Stimulated activated CD4-positive, alpha-beta T cell treated with anti-CD3 and anti-CD28 coated beads, TNF-alpha, amount 100 ng/mL, for 1 hour (primary cell): ENCODE measurements around the gene GPX4.

Experiments used
- DNase-seq, 3 donors: peaks; one replicate each; pipeline ENCODE4 v3.0.0-alpha.2; 2020; ENCODE audit warnings: low read depth in 3 of 3, low spot score in 1 of 3

GPX4 gene

GRCh38 chr19:1130771-1131717 is 27.2 kb downstream of the GPX4 start:
- DNase-seq, result no peak

DNA sequence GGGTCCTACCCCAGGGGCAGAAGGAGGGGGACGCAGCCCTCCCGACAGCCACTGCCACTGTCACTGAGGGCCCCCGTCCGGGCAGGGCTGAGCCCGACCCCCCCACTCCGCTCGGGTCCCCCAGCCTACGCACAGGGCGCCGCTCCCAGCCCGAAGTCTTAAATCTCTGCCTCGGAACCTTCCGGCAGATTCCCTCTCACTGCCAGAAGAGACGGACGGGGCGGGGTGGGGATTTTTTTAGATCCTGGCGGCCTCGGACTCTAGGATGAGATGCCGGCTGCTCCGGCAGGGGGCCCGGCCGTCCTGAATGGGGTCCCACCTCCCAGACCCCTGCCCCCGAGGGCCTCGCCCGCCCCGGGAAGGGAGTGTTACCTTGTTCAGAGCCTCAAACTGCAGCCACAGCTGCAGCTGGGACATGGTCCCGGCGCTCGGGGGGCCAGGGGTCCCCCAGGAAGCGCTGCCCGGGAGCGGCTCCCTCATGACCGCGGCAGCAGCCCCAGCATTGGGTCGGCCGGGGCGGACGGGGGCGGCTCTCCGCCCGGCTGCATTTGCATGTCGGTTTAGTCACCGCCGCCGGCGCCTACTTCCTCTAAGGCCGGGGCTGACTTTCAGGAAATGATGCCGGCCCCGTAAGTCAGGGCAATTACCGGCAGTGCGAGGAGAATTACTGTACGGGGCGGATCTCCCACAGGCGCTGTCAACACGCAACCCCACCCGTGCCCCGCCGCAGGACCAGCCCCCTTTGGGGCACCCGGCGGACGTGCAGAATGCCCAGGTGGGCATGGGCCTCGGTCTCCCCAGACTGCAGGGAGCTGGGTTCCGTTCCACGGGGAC is 28.1 kb downstream of the GPX4 start:
- DNase-seq, result peak; percentile 71 to 75 (median 74)

DNA sequence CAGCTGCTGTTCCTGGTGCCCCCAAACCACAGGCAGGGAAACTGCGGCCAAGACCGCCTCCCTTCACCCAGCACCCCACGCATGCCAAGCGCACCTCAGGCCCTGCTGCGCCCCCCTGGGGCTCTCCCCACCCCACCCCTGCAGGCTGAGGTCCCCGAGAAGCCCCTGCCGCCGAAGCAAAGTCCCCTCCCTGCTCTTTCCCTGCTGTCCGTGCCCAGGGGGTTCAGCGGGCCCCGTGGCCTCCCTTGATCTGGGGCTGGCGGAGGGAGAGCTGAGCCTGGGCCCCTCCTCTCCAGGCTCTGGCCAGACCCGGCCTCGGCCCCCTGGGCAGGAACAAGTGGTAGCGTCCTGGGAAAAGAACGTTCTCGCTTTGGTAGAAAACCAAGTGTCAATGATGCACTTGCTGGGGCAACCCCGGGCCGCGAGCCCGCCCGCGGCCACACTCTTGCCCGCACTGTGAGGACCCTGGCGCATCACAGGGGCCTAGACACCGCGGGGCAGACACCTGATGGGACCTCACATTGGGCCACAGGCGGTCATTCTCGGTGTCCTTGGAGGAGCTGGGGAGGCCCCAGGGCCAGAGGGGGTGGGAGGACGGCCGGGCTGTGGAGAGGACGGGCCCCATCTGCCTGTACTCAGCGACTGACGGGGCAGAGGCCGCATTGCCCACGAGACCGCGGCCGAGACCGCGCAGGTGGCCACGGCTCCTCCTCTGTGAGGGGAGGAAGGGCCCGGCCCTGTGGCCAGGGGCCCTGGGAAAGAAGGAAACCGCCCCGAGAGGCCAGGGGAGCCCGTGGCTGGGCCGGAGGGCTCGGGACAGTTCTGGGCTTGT is 29.0 kb downstream of the GPX4 start:
- DNase-seq, result no peak

DNA sequence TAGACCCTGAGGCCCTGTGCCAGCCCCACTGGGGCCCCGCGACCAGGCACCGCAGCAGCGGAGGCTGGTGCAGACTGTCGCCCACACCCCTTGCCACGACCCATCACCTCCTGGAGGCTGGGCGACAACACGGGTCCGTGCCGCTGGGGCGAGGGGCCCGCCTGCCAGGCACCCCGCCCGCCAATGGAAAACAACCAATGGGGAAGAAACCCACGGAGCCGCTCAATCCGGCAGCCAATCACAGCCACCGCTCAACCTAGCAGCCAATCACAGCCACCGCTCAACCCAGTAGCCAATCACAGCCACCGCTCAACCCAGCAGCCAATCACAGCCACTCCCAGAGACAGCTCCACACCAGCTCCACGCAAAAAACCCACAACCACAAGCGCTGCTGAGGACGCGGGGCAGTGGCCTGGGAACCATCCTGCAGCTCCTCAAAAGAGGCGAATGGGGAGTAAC is 29.7 kb downstream of the GPX4 start:
- DNase-seq, result peak; percentile 49 to 65 (median 61)

DNA sequence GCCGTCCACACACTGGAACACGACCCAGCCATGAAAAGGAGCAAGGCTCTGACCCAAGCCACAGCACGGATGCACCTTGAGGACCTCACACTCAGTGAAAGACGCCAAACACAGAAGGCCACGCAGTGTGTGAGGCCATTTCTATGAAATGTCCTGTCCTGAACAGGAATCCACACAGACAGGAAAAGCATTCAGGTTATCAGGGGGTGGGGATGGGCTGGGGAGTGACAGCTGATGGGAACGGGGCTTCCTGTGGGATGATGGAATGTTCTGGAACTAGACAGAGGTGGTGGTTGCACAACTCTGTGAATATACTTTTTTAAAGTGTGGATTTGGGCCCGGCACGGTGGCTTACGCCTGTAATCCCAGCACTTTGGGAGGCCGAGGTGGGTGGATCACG is 30.6 kb downstream of the GPX4 start:
- DNase-seq, result no peak

DNA sequence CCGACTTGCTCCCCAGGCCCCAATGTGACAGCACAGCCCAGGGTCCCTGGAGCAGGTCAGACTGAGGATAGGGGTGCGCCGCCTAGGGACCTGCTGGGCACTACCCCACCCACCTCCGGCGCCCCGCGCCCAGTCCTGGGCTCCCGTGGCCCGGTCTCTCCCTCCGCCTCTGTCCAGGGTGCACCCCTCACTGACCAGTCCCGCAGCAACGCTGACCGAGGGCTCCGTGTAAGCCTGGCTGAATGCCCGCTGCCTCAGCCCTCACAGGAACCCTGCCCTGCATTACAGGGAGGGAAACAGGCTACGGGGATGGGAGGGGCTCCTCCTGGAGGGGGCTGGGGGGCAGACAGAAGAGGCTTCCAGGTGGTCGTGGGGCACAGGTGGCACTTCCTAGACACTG is 31.7 kb downstream of the GPX4 start:
- DNase-seq, result no peak

DNA sequence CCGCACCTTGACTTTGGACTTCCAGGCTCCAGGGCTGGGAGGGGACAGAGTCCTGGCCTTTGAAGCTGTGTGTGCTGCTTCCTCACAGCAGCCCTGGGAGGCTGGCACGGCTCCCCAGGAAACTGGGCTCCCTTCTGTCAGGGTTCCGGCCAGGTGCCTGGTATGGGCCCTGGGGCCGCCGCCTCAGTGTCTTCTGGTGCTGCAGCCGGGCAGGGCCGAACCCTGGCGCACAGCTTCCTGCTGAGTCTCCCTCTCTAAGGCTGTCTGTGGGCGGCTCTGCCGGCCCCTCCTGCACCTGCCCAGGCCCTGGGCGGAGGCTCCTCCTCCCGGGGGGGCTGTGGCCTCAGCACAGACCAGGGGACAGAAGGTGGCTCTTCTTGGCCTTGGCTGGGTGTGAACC is 32.4 kb downstream of the GPX4 start:
- DNase-seq, result no peak

DNA sequence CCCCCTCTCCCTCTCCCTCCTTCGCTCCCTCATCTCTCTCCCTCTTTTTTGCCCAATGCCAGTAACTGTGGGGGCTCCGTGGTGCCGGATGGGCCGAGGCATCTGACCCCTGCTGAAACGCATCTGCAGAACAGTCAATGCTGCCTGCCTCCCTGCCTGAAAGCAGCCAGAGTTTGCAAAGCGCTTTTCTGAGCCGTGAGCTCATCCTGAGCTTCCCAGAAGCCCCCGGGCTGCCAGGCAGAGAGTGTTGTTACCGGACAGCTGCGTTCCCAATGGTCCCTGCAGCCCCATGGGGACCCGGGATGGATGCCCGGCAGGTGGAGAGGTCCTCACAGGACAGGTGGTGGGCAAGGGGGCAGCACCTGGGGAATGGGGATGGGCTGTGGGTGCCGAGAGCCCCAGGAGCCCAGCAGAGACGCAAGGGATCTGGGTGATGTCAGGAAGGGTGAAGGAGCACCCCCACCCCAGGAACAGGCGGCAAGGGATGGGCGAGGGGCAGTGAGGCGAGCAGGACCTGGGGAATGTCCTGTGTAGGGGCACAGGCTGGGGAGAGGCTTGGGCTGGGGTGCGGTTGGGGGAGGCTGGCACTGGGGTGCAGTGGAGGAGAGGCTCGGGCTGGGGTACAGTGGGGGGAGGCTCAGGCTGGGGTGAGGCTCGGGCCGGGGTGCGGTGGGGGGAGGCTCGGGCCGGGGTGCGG is 33.0 kb downstream of the GPX4 start:
- no peak for DNase-seq

DNA sequence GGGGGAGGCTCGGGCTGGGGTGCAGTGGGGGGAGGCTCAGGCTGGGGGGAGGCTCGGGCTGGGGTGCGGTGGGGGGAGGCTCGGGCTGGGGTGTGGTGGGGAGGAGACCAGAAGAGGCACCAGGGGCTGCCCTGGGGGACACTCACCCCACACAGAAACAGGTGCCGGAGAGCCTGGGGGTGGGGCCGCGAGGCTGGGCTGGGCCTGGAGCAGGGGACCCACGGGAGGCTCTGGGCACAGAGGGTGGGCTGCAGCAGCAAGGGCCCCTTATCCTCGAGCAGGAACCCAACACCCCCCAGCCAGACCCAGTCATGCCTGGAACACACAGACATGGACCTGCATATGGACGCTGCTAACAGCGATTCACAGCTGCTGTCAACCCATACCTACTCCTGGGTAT is 34.3 kb downstream of the GPX4 start:
- no peak for DNase-seq

GRCh38 chr19:1139126-1139525 is 35.3 kb downstream of the GPX4 start:
- no peak for DNase-seq

GRCh38 chr19:1140272-1141027 is 36.7 kb downstream of the GPX4 start:
- no peak for DNase-seq

- no peak for DNase-seq
Measured at GRCh38 chr19:1141944-1142343, 38.1 kb downstream of the GPX4 start.

DNA sequence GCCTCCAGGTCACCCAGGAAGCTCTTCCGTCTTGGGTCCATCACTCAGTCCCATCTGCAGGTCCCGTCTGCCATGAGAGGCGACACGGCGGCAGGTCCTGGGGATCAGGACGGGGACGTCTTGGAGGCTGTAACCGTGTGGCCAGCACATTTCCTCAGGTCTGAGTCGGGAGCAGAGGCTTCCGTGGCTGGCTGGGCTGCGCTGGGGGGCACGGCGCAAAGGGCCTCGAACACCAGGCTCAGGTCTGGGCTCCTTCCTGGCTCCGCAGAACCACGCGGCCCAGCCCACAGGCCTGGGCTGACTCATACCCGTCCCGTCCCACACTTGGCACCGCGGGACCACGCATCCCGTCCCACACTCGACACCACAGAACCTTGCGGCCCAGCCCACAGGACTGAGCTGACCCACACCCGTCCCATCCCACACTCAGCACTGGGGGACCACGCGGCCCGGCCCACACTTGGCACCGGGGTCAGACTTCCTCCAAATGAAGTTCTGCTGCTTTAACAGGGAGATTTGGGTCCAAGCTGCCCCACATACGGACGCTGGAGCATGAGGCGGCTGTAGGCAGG is 40.1 kb downstream of the GPX4 start:
- DNase-seq, result no peak

- no peak for DNase-seq
Measured at GRCh38 chr19:1144741-1145140, 40.9 kb downstream of the GPX4 start.

DNA sequence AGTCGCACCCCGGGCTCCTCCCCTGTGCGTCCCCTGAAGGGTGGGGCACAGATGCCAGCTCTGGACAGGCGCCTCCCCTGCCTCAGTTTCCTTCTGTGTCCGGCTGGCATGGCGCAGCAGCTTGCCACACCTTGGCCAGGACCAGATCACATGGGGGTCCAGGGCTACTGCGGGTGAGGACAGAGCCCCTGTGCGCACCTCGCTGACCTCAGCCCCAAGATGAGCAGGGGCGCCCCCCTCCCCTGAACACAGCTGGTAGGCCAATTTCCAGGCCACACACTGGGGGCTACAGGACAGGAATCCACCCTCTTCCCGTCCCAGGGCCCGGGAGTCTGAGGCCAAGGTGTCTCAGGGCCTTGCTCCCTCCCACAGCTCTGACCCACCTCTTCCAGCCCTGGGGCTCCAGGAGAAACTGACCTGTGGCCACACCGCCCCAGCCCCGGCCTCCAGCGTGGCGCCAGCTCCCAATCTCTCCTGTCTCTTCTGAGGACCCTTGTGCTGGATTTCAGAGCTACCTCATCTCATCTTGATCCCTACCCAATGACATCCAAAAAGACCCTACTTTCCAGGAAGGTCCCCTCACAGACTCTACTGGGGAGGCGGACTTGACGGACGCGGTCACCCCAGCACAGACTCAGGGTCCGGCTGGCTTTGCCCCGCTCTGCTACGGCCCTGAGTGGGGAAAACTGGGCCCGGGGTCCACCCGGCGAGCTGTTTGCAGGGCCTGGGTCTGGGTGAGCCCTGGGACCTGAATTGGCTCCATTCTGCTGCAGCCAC is 42.0 kb downstream of the GPX4 start:
- DNase-seq, result no peak

GRCh38 chr19:1146412-1146699 is 42.6 kb downstream of the GPX4 start:
- no peak for DNase-seq

- DNase-seq, result no peak
Measured at GRCh38 chr19:1146858-1147780, 43.3 kb downstream of the GPX4 start.
